ENCODE results near the gene WDFY1.

WDFY1 gene

GRCh38 chr2:223846515-223846914 lies 98.6 kb downstream of the WDFY1 start:
- in situ Hi-C loops (cut with MboI; ENCODE audit: low pct_unique_long_range_greater_than_20kb, low sequenced_read_pairs, unreplicated experiment) = no loop called here
- DNase-seq (ENCODE audit: low spot score) = no peak
- TF ChIP-seq CTCF (IDR thresholded peaks at IDR 0.05; ENCODE audit: extremely low read depth, insufficient read depth, missing control alignments) = no peak

- DNase-seq (ENCODE audit: low spot score) = no peak
- in situ Hi-C loops (cut with MboI; ENCODE audit: low pct_unique_long_range_greater_than_20kb, low sequenced_read_pairs, unreplicated experiment) = no loop called here
- TF ChIP-seq CTCF (IDR thresholded peaks at IDR 0.05; ENCODE audit: extremely low read depth, insufficient read depth, missing control alignments) = no peak
Measured at GRCh38 chr2:223841436-223842190, 103.5 kb downstream of the WDFY1 start.

DNA sequence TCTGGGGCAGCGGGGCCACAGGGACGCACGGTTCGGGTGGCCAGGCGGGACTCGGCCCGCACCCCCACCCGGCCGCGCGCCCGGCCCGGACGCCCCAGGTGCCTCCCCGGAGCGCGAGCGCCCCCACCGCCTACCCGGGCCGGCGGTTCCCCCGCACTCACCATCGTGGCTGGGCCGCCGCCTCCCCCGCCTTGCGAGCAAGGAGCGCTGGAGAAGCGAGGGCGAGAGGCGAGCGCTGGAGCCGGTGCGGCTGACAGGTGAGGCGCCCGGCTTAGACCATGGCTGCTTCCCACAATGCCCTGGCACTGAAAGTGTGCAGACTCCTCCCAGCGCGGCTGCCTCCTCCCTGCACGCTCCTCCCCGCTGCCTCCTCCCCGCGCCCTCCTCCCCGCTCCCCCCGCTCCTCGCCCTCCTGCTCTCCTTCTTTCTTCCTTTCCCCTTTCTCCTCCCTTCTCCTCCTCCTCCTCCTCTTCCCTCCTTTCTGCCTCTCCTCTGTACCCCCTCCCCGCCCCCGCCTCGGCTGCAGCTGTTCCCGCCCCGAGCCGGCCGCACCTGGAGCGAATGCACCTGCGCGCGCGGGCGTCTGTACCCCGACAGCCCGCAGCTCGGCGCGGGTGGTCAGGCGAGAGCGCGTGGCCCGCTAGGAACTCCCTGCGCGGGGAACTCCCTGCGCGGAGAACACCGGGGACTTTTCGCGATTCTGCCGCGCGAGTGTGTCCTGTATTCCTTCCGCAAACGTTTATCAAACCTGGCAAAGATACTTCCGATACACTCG lies 107.7 kb downstream of the WDFY1 start, which contains the start of gene AP1S3:
Gene AP1S3 (minus strand): TSS at position 296 of the 775 bp plus-strand sequence. CDS start 132 bp downstream, at position 164.
- peak; percentile 94 for DNase-seq (ENCODE audit: low spot score)
- in situ Hi-C loops (cut with MboI; ENCODE audit: low pct_unique_long_range_greater_than_20kb, low sequenced_read_pairs, unreplicated experiment) = loop anchor here (10.0 kb wide), 1 partner anchor 53 kb away; no protein-coding TSS in a partner anchor
- peak; percentile 44 for TF ChIP-seq CTCF (IDR thresholded peaks at IDR 0.05; ENCODE audit: extremely low read depth, insufficient read depth, missing control alignments)

DNA sequence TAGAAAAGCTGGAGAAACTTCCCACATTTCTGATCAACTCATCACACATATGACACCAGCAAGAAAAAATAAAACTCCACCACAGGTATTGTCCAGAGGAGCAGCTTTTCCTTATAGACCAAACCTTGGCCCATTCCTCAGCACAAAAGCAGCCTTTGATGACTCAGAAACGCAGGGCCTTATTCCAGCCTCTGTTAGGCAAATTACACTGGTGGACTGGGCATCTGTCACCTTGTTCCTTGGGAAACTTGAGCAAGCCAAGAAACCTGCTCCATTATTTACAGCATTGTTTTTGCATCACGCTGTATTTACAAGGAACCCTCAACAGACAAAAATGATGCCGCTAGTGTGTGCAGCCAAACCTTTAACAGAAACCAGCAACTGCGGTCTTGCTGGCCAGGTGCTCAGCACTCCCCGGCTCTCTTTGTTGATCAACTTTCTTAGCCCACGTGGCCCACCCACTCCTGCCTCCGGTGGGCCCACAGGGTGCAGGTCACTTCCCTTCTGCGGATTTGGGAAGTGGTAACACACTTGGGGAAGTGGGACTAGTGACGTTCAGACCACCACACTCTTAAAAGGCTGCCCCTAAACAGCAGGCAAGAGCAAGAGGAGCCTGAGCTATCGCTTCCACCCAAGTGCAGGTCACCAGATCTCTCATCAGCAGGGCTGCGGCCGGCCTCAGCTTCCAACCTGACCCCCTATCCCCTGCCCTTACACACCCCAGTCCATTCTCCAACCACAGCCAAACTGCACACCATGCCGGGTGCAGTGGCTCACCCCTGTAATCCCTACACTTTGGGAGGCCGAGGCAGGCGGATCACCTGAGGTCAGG lies 109.2 kb downstream of the WDFY1 start:
- DNase-seq (ENCODE audit: low spot score) = peak; percentile 80
- in situ Hi-C loops (cut with MboI; ENCODE audit: low pct_unique_long_range_greater_than_20kb, low sequenced_read_pairs, unreplicated experiment) = loop anchor here (10.0 kb wide), 1 partner anchor 51 kb away; no protein-coding TSS in a partner anchor
- TF ChIP-seq CTCF (IDR thresholded peaks at IDR 0.05; ENCODE audit: extremely low read depth, insufficient read depth, missing control alignments) = no peak

GRCh38 chr2:223834431-223834830 lies 110.7 kb downstream of the WDFY1 start:
- no peak for DNase-seq (ENCODE audit: low spot score)
- in situ Hi-C loops (cut with MboI; ENCODE audit: low pct_unique_long_range_greater_than_20kb, low sequenced_read_pairs, unreplicated experiment) = loop anchor here (10.0 kb wide), 1 partner anchor 50 kb away; no protein-coding TSS in a partner anchor
- TF ChIP-seq CTCF (IDR thresholded peaks at IDR 0.05; ENCODE audit: extremely low read depth, insufficient read depth, missing control alignments) = no peak
